Parathyroid adenoma (tissue), 2 donors: ENCODE measurements around the gene FALEC.

Source experiments
- H2AFZ ChIP-seq: fragments of 300-600 bp; sonication (generic); one replicate; pipeline ENCODE4 v1.7.0; 2017; ENCODE audit warnings: antibody characterized with exemption, mild to moderate bottlenecking
- H3K27ac ChIP-seq: fragments of 300-600 bp; sonication (generic); one replicate; pipeline ENCODE4 v1.7.0; 2017
- H3K27me3 ChIP-seq: fragments of 300-600 bp; sonication (generic); one replicate; pipeline ENCODE4 v1.7.0; 2017; ENCODE audit warnings: low read length; ENCODE audit not compliant: control insufficient read depth, insufficient read depth
- H3K36me3 ChIP-seq: fragments of 300-600 bp; sonication (generic); one replicate; pipeline ENCODE4 v1.7.0; 2017; ENCODE audit warnings: low read length; ENCODE audit not compliant: control insufficient read depth, insufficient read depth
- H3K4me1 ChIP-seq: fragments of 300-600 bp; sonication (generic); one replicate; pipeline ENCODE4 v1.7.0; 2017; ENCODE audit warnings: control low read depth
- H3K4me2 ChIP-seq: fragments of 300-600 bp; sonication (generic); one replicate; pipeline ENCODE4 v1.7.0; 2017; ENCODE audit warnings: low read length
- H3K4me3 ChIP-seq: fragments of 300-600 bp; sonication (generic); one replicate; pipeline ENCODE4 v1.7.0; 2017; ENCODE audit warnings: low read depth, low read length
- H3K79me2 ChIP-seq: fragments of 300-600 bp; sonication (generic); one replicate; pipeline ENCODE4 v1.7.0; 2017; ENCODE audit warnings: control low read depth
- H3K9ac ChIP-seq: fragments of 300-600 bp; sonication (generic); one replicate; pipeline ENCODE4 v1.7.0; 2017; ENCODE audit warnings: mild to moderate bottlenecking
- H3K9me3 ChIP-seq: fragments of 300-600 bp; sonication (generic); one replicate; pipeline ENCODE4 v1.7.0; 2017; ENCODE audit warnings: low read length; ENCODE audit not compliant: control insufficient read depth
- TF ChIP-seq, protein P1 (sequence below): fragments of 300-600 bp; sonication (generic); IDR thresholded peaks from one replicate; pipeline ENCODE4 v1.7.0; 2017; ENCODE audit warnings: antibody characterized with exemption, mild to moderate bottlenecking
- donor health status: primary hyperparathyroidism.

The FALEC gene

DNA sequence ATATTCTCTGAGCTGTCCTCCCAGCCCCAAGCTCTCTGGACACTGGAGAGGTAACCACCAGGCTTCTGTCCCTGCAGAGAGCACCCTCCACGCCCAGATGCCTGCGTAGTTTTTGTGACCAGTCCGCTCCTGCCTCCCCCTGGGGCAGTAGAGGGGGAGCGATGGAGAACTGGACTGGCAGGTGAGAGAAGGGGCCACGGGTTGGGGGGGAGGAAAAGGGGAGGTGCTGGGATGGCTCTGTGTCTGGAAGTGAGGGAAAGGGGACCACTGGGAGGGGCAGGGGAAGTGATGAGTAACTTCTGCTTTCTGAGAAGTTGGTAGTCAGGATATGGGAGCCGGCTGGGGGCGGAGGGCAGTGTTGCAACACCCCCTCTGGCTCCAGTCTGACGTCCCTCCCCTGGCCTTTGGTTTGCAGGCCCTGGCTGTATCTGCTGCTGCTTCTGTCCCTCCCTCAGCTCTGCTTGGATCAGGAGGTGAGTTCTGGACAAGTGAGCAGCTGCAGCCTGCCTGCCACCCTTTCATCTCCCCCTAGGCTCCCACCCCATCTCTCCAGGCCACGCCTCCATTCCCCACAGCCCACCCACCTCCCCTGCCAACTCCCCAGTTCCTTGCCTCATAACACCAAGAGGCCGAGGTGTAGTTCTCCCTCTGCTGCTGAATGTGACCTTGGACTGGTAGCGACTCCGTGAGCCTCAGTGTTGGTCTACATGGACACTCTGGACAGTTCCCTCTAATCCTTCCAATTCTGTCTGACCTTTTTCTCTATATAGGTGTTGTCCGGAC, 36.8 kb downstream of the FALEC start:
- TF ChIP-seq, protein P1, sequence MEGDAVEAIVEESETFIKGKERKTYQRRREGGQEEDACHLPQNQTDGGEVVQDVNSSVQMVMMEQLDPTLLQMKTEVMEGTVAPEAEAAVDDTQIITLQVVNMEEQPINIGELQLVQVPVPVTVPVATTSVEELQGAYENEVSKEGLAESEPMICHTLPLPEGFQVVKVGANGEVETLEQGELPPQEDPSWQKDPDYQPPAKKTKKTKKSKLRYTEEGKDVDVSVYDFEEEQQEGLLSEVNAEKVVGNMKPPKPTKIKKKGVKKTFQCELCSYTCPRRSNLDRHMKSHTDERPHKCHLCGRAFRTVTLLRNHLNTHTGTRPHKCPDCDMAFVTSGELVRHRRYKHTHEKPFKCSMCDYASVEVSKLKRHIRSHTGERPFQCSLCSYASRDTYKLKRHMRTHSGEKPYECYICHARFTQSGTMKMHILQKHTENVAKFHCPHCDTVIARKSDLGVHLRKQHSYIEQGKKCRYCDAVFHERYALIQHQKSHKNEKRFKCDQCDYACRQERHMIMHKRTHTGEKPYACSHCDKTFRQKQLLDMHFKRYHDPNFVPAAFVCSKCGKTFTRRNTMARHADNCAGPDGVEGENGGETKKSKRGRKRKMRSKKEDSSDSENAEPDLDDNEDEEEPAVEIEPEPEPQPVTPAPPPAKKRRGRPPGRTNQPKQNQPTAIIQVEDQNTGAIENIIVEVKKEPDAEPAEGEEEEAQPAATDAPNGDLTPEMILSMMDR: no peak
- Histone ChIP-seq H3K9ac (no peak overlapping the region), H2AFZ (no peak overlapping the region), H3K4me1 (no peaks in the 10 kb centered on the region), H3K9me3 (no peaks in the 10 kb centered on the region), H3K4me2 (no peak overlapping the region), H3K36me3 (no peaks in the 10 kb centered on the region), H3K27ac (peak overlapping the region; percentile 36), H3K4me3 (no peak overlapping the region), H3K27me3 (no peaks in the 10 kb centered on the region), H3K79me2 (no peaks in the 10 kb centered on the region)

DNA sequence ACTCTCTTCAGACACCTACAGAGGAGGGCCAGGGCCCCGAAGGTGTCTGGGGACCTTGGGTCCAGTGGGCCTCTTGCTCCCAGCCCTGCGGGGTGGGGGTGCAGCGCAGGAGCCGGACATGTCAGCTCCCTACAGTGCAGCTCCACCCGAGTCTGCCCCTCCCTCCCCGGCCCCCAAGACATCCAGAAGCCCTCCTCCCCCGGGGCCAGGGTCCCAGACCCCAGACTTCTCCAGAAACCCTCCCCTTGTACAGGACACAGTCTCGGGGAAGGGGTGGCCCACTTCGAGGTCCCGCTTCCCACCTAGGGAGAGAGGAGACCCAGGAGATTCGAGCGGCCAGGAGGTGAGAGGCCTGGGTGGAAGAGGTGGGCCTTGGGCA, 37.3 kb downstream of the FALEC start:
- no peaks in the 10 kb centered on the region for H3K36me3 ChIP-seq
- H2AFZ ChIP-seq: no peak overlapping the region
- H3K9me3 ChIP-seq: no peaks in the 10 kb centered on the region
- no peak overlapping the region for H3K27ac ChIP-seq
- no peak overlapping the region for H3K4me2 ChIP-seq
- H3K4me3 ChIP-seq: no peak overlapping the region
- H3K27me3 ChIP-seq: no peaks in the 10 kb centered on the region
- H3K79me2 ChIP-seq: no peaks in the 10 kb centered on the region
- TF ChIP-seq, protein P1: no peak
- no peak overlapping the region for H3K9ac ChIP-seq
- no peaks in the 10 kb centered on the region for H3K4me1 ChIP-seq

DNA sequence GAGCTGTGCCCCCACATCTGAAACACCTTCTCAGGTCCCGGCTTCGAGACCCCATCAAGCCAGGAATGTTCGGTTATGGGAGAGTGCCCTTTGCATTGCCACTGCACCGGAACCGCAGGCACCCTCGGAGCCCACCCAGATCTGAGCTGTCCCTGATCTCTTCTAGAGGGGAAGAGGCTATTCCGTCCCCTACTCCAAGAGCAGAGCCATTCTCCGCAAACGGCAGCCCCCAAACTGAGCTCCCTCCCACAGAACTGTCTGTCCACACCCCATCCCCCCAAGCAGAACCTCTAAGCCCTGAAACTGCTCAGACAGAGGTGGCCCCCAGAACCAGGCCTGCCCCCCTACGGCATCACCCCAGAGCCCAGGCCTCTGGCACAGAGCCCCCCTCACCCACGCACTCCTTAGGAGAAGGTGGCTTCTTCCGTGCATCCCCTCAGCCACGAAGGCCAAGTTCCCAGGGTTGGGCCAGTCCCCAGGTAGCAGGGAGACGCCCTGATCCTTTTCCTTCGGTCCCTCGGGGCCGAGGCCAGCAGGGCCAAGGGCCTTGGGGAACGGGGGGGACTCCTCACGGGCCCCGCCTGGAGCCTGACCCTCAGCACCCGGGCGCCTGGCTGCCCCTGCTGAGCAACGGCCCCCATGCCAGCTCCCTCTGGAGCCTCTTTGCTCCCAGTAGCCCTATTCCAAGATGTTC, 38.0 kb downstream of the FALEC start:
- H3K4me2 ChIP-seq: no peak overlapping the region
- H3K27me3 ChIP-seq: no peaks in the 10 kb centered on the region
- no peak overlapping the region for H2AFZ ChIP-seq
- H3K9me3 ChIP-seq: no peaks in the 10 kb centered on the region
- H3K4me3 ChIP-seq: no peak overlapping the region
- H3K79me2 ChIP-seq: no peaks in the 10 kb centered on the region
- no peaks in the 10 kb centered on the region for H3K4me1 ChIP-seq
- no peak overlapping the region for H3K9ac ChIP-seq
- no peak overlapping the region for H3K27ac ChIP-seq
- H3K36me3 ChIP-seq: no peaks in the 10 kb centered on the region
- TF ChIP-seq, protein P1: no peak

DNA sequence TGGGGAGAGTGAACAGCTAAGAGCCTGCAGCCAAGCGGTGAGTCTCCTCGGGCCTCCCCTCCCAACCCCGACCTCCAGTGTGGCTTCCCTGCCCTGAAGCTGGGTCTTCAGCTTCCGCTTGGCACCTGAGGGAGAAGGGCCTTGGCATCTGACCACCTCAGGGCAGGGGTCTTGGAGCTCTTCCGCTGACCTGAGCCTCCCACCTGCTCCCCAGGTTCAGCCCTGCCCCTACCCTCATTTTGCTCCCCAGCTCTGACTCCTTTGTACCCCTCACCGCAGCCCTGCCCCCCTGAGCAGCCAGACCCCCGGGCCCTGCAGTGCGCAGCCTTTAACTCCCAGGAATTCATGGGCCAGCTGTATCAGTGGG, 38.5 kb downstream of the FALEC start:
- TF ChIP-seq, protein P1: no peak
- Histone ChIP-seq H3K9me3 (no peaks in the 10 kb centered on the region), H3K79me2 (no peaks in the 10 kb centered on the region), H3K4me2 (no peak overlapping the region), H3K27ac (no peak overlapping the region), H3K27me3 (no peaks in the 10 kb centered on the region), H3K4me3 (no peak overlapping the region), H3K4me1 (no peaks in the 10 kb centered on the region), H3K36me3 (no peaks in the 10 kb centered on the region), H3K9ac (no peak overlapping the region), H2AFZ (no peak overlapping the region)
